ENCODE results near the gene FIBP. TPM values are rescaled to one million over a fixed set of nuclear protein-coding genes. Genes with fewer than 3 reads are reported as not detected.

Gene FIBP
- total and polyA plus RNA-seq, 7 experiments from 2014 or later: 25.9 to 78.3 (median 50.0) TPM

DNA sequence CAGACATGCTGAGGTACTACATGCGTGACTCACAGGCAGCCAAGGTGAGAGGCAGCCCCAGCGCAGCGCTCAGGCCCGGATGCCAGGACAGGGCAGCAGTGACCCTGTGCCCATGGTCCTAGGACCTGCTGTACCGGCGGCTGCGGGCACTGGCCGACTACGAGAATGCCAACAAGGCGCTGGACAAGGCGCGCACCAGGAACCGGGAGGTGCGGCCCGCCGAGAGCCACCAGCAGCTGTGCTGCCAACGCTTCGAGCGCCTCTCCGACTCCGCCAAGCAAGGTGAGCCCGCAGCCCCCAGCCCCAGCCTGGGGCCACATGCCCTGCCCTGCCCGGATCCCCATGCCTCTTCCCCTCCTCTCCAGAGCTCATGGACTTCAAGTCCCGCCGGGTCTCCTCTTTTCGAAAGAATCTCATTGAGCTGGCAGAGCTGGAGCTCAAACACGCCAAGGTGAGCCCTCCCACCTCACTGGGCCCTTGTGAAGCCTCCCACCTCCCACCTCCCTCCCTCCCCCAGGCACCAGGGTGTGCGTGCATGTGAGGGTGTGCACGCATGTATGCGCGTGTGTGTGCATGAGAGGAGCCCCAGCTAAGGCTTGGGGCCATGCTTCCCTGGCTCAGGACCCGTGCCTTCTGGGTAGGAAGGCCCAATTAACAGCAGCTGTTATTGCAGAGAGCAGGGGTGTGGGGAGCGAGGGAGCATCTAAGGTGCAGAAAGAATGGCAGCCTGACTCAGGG, 35.6 kb downstream of the FIBP start:
- CTCF ChIA-PET: interaction anchor here (1.2 kb wide), 1 partner anchor 31 kb away, joined by 4 read pairs; no protein-coding TSS in a partner anchor

DNA sequence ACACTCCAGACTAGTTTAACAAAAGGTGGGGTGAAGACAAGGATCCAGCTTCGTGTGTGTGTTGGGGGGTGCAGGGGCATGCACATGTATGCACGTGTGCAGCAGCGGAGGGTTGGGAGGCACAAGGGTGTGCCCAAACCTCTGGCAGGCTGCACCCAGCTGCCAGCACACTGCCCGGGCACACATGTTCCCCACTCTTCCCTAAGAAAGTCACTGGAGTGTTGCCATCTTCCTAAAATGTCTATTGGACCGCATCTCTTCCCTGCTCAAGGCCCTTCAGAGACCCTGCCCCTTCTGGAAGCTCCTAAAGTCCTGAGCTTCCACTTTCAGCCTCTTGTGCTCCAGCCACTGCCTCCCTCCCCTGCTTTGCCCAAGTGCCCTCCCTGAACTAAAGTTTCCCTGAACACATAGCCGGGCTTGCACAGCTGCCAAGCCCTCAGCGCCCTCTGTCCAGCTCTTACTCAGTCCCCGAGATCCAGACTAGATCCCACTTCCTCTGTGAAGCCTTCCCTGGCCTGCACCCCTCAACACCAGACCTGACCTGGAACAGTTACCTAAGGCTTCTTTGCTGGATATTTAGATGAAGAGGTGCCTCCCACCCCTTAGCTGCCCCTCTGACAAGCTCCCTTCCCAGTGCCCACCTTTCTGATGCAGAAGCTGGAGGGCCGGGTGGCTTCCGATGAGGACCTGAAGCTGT, 36.3 kb downstream of the FIBP start:
- Histone ChIP-seq H3K4me3 (ENCODE audit: low read length) (no peak overlapping the region), H3K27ac (ENCODE audit: low read depth, low read length) (no peak overlapping the region), H3K36me3 (ENCODE audit: control insufficient read depth in 2 of 3, insufficient read depth in 3 of 3, low read length in 3 of 3) (peaks cover 27 to 60% (median 35%) of the 10 kb centered on the region in 3 experiments), H3K27me3 (ENCODE audit: control insufficient read depth in 2 of 2, insufficient read depth in 2 of 2, low read length in 2 of 2) (no peaks in the 10 kb centered on the region), H3K9me3 (ENCODE audit: control insufficient read depth in 2 of 3, low read length in 3 of 3) (peaks cover 0 to 8% (median 0%) of the 10 kb centered on the region in 3 experiments), H3K4me1 (ENCODE audit: control insufficient read depth in 2 of 2, insufficient read depth in 2 of 2, low read length in 2 of 2) (peaks cover 15 to 25% of the 10 kb centered on the region in 2 donors)
- Mint-ChIP-seq H3K36me3 (peaks cover 7 to 57% (median 37%) of the 10 kb centered on the region in 5 donors), H3K27me3 (no peaks in the 10 kb centered on the region), H3K4me1 (peaks cover 33 to 43% (median 40%) of the 10 kb centered on the region in 7 donors), H3K9me3 (peaks cover 0 to 10% (median 0%) of the 10 kb centered on the region in 11 donors), H3K4me3 (no peak overlapping the region), H3K27ac (peak overlapping the region in 4 of 9 donors; percentile 50 to 72 (median 67))
- ATAC-seq (no peak), DNase-seq (no peak)
- ChIA-PET CTCF (interaction anchor here (0.7 to 2.0 kb wide), 2 partner anchors 33 to 523 kb away, joined by 3 to 6 read pairs; no protein-coding TSS in a partner anchor), POLR2A (interaction anchor here (0.5 to 1.0 kb wide), 2 partner anchors 13 to 538 kb away, joined by 3 read pairs; no protein-coding TSS in a partner anchor)
- intact Hi-C loops (cut with micrococcal nuclease): loop anchor here in 1 of 2 donors (10.0 kb wide), 1 partner anchor 307 kb away; no protein-coding TSS in a partner anchor

More for the DNA sequence above, 35.6 kb downstream of the FIBP start:
- H3K9me3 ChIP-seq (ENCODE audit: control insufficient read depth in 2 of 3, low read length in 3 of 3): peaks cover 0 to 8% (median 0%) of the 10 kb centered on the region in 3 experiments
- Mint-ChIP-seq H3K27me3 (no peaks in the 10 kb centered on the region), H3K36me3 (peaks cover 7 to 57% (median 37%) of the 10 kb centered on the region in 5 donors), H3K27ac (peak overlapping the region in 1 of 9 donors; percentile 72), H3K9me3 (peaks cover 0 to 10% (median 0%) of the 10 kb centered on the region in 11 donors), H3K4me3 (no peak overlapping the region), H3K4me1 (peaks cover 33 to 43% (median 40%) of the 10 kb centered on the region in 7 donors)
- no peak overlapping the region for H3K27ac ChIP-seq (ENCODE audit: low read depth, low read length)
- intact Hi-C loops (cut with micrococcal nuclease): loop anchor here in 1 of 2 donors (10.0 kb wide), 1 partner anchor 308 kb away; no protein-coding TSS in a partner anchor
- DNase-seq (no peak), ATAC-seq (no peak)
- peaks cover 15 to 25% of the 10 kb centered on the region in 2 donors for H3K4me1 ChIP-seq (ENCODE audit: control insufficient read depth in 2 of 2, insufficient read depth in 2 of 2, low read length in 2 of 2)
- peaks cover 27 to 66% (median 35%) of the 10 kb centered on the region in 3 experiments for H3K36me3 ChIP-seq (ENCODE audit: control insufficient read depth in 2 of 3, insufficient read depth in 3 of 3, low read length in 3 of 3)
- no peaks in the 10 kb centered on the region for H3K27me3 ChIP-seq (ENCODE audit: control insufficient read depth in 2 of 2, insufficient read depth in 2 of 2, low read length in 2 of 2)
- POLR2A ChIA-PET: interaction anchor here (1.0 to 1.1 kb wide), 2 partner anchors 14 to 355 kb away, joined by 3 read pairs; no protein-coding TSS in a partner anchor
- no peak overlapping the region for H3K4me3 ChIP-seq (ENCODE audit: low read length)

GRCh38 chr11:65851083-65851579, 37.1 kb downstream of the FIBP start:
- Mint-ChIP-seq H3K27me3 (no peaks in the 10 kb centered on the region), H3K36me3 (peaks cover 7 to 49% (median 30%) of the 10 kb centered on the region in 5 donors), H3K4me1 (peaks cover 25 to 35% (median 32%) of the 10 kb centered on the region in 7 donors), H3K27ac (no peak overlapping the region), H3K4me3 (no peak overlapping the region), H3K9me3 (peaks cover 0 to 6% (median 0%) of the 10 kb centered on the region in 11 donors)
- ChIA-PET POLR2A (interaction anchor here (0.5 to 1.0 kb wide), 2 partner anchors 40 to 537 kb away, joined by 3 to 5 read pairs; no protein-coding TSS in a partner anchor), CTCF (interaction anchor here (2.0 kb wide), 1 partner anchor 34 kb away, joined by 6 read pairs; no protein-coding TSS in a partner anchor)
- Histone ChIP-seq H3K9me3 (ENCODE audit: control insufficient read depth in 2 of 3, low read length in 3 of 3) (peaks cover 0 to 8% (median 0%) of the 10 kb centered on the region in 3 experiments), H3K27me3 (ENCODE audit: control insufficient read depth in 2 of 2, insufficient read depth in 2 of 2, low read length in 2 of 2) (no peaks in the 10 kb centered on the region), H3K4me1 (ENCODE audit: control insufficient read depth in 2 of 2, insufficient read depth in 2 of 2, low read length in 2 of 2) (peaks cover 9 to 21% of the 10 kb centered on the region in 2 donors), H3K36me3 (ENCODE audit: control insufficient read depth in 2 of 3, insufficient read depth in 3 of 3, low read length in 3 of 3) (peaks cover 27 to 54% (median 33%) of the 10 kb centered on the region in 3 experiments), H3K27ac (ENCODE audit: low read depth, low read length) (no peak overlapping the region), H3K4me3 (ENCODE audit: low read length) (no peak overlapping the region)
- ATAC-seq (peak; percentile 47), DNase-seq (no peak)
- intact Hi-C loops (cut with micrococcal nuclease): loop anchor here in 1 of 2 donors (10.0 kb wide), 1 partner anchor 306 kb away; no protein-coding TSS in a partner anchor

DNA sequence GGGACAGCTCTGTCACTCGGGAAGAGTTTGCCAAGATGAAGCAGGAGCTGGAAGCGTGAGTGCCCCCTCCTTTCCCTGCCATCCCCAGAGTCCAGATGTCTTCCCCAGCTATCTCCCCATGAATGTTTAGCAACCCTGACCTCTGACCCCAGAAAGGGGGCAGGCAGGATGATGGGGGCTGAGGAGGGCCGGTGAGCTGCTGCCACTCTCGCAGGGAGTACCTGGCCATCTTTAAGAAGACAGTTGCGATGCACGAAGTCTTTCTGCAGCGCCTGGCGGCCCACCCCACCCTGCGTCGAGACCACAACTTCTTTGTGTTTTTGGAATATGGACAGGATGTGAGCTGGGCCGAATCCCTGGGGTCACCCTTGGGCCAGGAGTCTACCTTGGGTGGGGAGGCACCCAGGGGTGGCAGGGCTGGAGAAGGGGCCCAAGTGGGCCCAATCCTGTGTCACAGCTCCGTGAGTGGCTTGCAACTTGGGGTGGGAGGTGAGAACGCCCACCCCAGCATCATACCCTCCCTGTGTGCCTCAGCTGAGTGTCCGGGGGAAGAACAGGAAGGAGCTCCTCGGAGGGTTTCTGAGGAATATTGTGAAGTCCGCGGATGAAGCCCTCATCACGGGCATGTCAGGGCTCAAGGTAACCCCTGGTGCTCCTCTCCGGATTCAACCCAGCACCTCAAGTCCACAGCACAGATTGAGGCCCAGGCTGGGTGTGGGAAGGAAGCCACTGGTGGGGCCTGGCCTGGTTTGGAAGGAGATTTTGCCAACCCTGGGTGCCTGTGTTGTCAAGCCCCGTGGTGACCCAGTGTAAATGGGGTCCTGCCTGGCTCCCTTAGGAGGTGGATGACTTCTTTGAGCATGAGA, 37.8 kb downstream of the FIBP start:
- Mint-ChIP-seq H3K4me3 (no peak overlapping the region), H3K36me3 (peaks cover 7 to 42% (median 26%) of the 10 kb centered on the region in 5 donors), H3K4me1 (peaks cover 19 to 28% (median 25%) of the 10 kb centered on the region in 7 donors), H3K27me3 (no peaks in the 10 kb centered on the region), H3K27ac (peak overlapping the region in 1 of 9 donors; percentile 23), H3K9me3 (peaks cover 0 to 6% (median 0%) of the 10 kb centered on the region in 11 donors)
- H3K4me3 ChIP-seq (ENCODE audit: low read length): no peak overlapping the region
- H3K27ac ChIP-seq (ENCODE audit: low read depth, low read length): no peak overlapping the region
- ChIA-PET CTCF (interaction anchor here (2.0 kb wide), 1 partner anchor 34 kb away, joined by 6 read pairs; no protein-coding TSS in a partner anchor), POLR2A (interaction anchor here (0.6 to 1.8 kb wide), 5 partner anchors 11 to 139 kb away, joined by 3 to 5 read pairs (median 5); partner anchors contain the start of gene SNX32)
- intact Hi-C loops (cut with micrococcal nuclease): loop anchor here in 1 of 2 donors (10.0 kb wide), 1 partner anchor 306 kb away; no protein-coding TSS in a partner anchor
- H3K4me1 ChIP-seq (ENCODE audit: control insufficient read depth in 2 of 2, insufficient read depth in 2 of 2, low read length in 2 of 2): peaks cover 2 to 14% of the 10 kb centered on the region in 2 donors
- peaks cover 24 to 48% (median 26%) of the 10 kb centered on the region in 3 experiments for H3K36me3 ChIP-seq (ENCODE audit: control insufficient read depth in 2 of 3, insufficient read depth in 3 of 3, low read length in 3 of 3)
- no peaks in the 10 kb centered on the region for H3K27me3 ChIP-seq (ENCODE audit: control insufficient read depth in 2 of 2, insufficient read depth in 2 of 2, low read length in 2 of 2)
- H3K9me3 ChIP-seq (ENCODE audit: control insufficient read depth in 2 of 3, low read length in 3 of 3): peaks cover 0 to 8% (median 0%) of the 10 kb centered on the region in 3 experiments
- peak; percentile 18 for ATAC-seq
- no peak for DNase-seq

DNA sequence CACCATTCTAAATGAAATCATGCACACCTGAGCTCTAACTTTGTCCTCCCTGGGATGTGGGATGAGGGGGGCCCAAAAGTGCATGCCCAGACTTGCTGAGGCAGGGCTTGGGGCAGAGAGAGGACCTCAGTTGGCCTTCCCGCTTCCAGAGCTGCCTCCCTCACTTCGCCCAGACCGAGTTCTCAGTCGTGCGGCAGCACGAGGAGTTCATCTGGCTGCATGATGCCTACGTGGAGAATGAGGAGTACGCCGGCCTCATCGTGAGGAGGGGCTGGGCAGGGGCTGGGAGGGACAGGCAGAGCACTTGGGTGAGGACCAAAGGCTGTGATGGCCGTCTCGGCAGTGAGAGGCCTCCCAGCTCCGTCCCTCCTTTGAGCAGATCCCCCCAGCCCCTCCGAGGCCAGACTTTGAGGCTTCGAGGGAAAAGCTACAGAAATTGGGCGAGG, 38.5 kb downstream of the FIBP start:
- H3K9me3 ChIP-seq (ENCODE audit: control insufficient read depth in 2 of 3, low read length in 3 of 3): peaks cover 0 to 8% (median 0%) of the 10 kb centered on the region in 3 experiments
- Mint-ChIP-seq H3K27me3 (no peaks in the 10 kb centered on the region), H3K9me3 (peaks cover 0 to 6% (median 0%) of the 10 kb centered on the region in 11 donors), H3K4me3 (peak overlapping the region in 1 of 10 donors; percentile 45), H3K36me3 (peaks cover 5 to 38% (median 26%) of the 10 kb centered on the region in 5 donors), H3K4me1 (peaks cover 17 to 22% (median 20%) of the 10 kb centered on the region in 7 donors), H3K27ac (peak overlapping the region in 1 of 9 donors; percentile 23)
- no peaks in the 10 kb centered on the region for H3K27me3 ChIP-seq (ENCODE audit: control insufficient read depth in 2 of 2, insufficient read depth in 2 of 2, low read length in 2 of 2)
- intact Hi-C loops (cut with micrococcal nuclease): loop anchor here in 1 of 2 donors (10.0 kb wide), 1 partner anchor 305 kb away; no protein-coding TSS in a partner anchor
- ATAC-seq (no peak), DNase-seq (no peak)
- ChIA-PET CTCF (no interaction called here), POLR2A (interaction anchor here (1.1 to 1.8 kb wide), 4 partner anchors 9 to 16 kb away, joined by 3 to 5 read pairs (median 4); partner anchors contain the start of gene SNX32)
- H3K4me1 ChIP-seq (ENCODE audit: control insufficient read depth in 2 of 2, insufficient read depth in 2 of 2, low read length in 2 of 2): peaks cover 0 to 7% of the 10 kb centered on the region in 2 donors
- H3K36me3 ChIP-seq (ENCODE audit: control insufficient read depth in 2 of 3, insufficient read depth in 3 of 3, low read length in 3 of 3): peaks cover 17 to 41% (median 20%) of the 10 kb centered on the region in 3 experiments
- H3K4me3 ChIP-seq (ENCODE audit: low read length): no peak overlapping the region
- H3K27ac ChIP-seq (ENCODE audit: low read depth, low read length): no peak overlapping the region
